ENCODE results near the gene SPDEF. TPM values are rescaled to one million over a fixed set of nuclear protein-coding genes. Genes with fewer than 3 reads are reported as not detected.

SPDEF gene
- total RNA-seq, 1 donor from 2014 or later = not detected

DNA sequence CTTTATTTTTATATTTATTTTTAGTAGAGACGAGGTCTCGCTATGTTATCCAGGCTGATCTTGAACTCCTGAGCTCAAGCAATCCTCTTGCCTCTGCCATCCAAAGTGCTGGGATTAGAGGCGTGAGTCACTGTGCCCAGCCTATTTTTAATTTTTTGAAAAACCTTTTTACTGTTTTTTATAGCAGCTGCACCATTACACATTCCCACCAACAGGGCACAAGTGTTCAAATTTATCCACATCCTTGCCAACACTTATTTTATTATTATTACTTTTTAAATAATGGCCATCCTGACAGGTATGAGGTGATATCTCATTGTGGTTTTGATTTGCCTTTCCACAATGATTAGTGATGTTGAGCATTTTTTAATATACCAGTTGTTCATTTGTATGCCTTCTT, 47.7 kb downstream of the SPDEF start:
- Histone ChIP-seq H4K20me1 (ENCODE audit: low read depth) (peaks cover 10% of the 10 kb centered on the region), H3K79me2 (ENCODE audit: low read depth) (no peaks in the 10 kb centered on the region), H3K9ac (no peak overlapping the region), H3K36me3 (no peaks in the 10 kb centered on the region), H3K4me3 (no peak overlapping the region), H3K27ac (no peak overlapping the region), H3K4me1 (peaks cover 6% of the 10 kb centered on the region), H2AFZ (replicated peaks) (no peak overlapping the region), H3K27me3 (peaks cover 9% of the 10 kb centered on the region), H3K4me2 (no peak overlapping the region), H3F3A (ENCODE audit: low read depth) (peaks cover 13% of the 10 kb centered on the region), H3K9me3 (ENCODE audit: low read depth) (no peaks in the 10 kb centered on the region)
- no peak overlapping the region for H3K27ac Mint-ChIP-seq
- H3K4me3 Mint-ChIP-seq = no peak overlapping the region
- no peaks in the 10 kb centered on the region for H3K36me3 Mint-ChIP-seq
- TF ChIP-seq EZH2phosphoT487 (IDR thresholded peaks at IDR 0.05) = no peak
- no peak for TF ChIP-seq EZH2 (IDR thresholded peaks at IDR 0.05)
- TF ChIP-seq, protein P1, sequence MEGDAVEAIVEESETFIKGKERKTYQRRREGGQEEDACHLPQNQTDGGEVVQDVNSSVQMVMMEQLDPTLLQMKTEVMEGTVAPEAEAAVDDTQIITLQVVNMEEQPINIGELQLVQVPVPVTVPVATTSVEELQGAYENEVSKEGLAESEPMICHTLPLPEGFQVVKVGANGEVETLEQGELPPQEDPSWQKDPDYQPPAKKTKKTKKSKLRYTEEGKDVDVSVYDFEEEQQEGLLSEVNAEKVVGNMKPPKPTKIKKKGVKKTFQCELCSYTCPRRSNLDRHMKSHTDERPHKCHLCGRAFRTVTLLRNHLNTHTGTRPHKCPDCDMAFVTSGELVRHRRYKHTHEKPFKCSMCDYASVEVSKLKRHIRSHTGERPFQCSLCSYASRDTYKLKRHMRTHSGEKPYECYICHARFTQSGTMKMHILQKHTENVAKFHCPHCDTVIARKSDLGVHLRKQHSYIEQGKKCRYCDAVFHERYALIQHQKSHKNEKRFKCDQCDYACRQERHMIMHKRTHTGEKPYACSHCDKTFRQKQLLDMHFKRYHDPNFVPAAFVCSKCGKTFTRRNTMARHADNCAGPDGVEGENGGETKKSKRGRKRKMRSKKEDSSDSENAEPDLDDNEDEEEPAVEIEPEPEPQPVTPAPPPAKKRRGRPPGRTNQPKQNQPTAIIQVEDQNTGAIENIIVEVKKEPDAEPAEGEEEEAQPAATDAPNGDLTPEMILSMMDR (IDR thresholded peaks at IDR 0.05) = no peak
- peaks cover 15% of the 10 kb centered on the region for H3K27me3 Mint-ChIP-seq (ENCODE audit: insufficient read depth, low read depth)
- no peak for DNase-seq (ENCODE audit: low spot score)
- peaks cover 15% of the 10 kb centered on the region for H3K4me1 Mint-ChIP-seq
- peaks cover 8% of the 10 kb centered on the region for H3K9me3 Mint-ChIP-seq

- Mint-ChIP-seq H3K27me3 (ENCODE audit: insufficient read depth, low read depth) (peaks cover 10% of the 10 kb centered on the region), H3K36me3 (no peaks in the 10 kb centered on the region), H3K4me1 (peaks cover 2% of the 10 kb centered on the region), H3K9me3 (peaks cover 15% of the 10 kb centered on the region), H3K27ac (no peak overlapping the region), H3K4me3 (peak overlapping the region; percentile 21)
- H3K36me3 ChIP-seq = no peaks in the 10 kb centered on the region
- no peaks in the 10 kb centered on the region for H3K79me2 ChIP-seq (ENCODE audit: low read depth)
- H3K27ac ChIP-seq = no peak overlapping the region
- no peak for DNase-seq (ENCODE audit: low spot score)
- TF ChIP-seq EZH2phosphoT487 (IDR thresholded peaks at IDR 0.05) = no peak
- TF ChIP-seq, protein P1 (IDR thresholded peaks at IDR 0.05) = no peak
- no peaks in the 10 kb centered on the region for H3K9me3 ChIP-seq (ENCODE audit: low read depth)
- peaks cover 8% of the 10 kb centered on the region for H3F3A ChIP-seq (ENCODE audit: low read depth)
- no peaks in the 10 kb centered on the region for H3K4me1 ChIP-seq
- no peaks in the 10 kb centered on the region for H4K20me1 ChIP-seq (ENCODE audit: low read depth)
- H3K9ac ChIP-seq = no peak overlapping the region
- no peak overlapping the region for H3K4me3 ChIP-seq
- H3K27me3 ChIP-seq = no peaks in the 10 kb centered on the region
- H3K4me2 ChIP-seq = no peak overlapping the region
- no peak overlapping the region for H2AFZ ChIP-seq (replicated peaks)
These were observed 49.4 kb downstream of the SPDEF start for GRCh38 chr6:34506718-34507117.

DNA sequence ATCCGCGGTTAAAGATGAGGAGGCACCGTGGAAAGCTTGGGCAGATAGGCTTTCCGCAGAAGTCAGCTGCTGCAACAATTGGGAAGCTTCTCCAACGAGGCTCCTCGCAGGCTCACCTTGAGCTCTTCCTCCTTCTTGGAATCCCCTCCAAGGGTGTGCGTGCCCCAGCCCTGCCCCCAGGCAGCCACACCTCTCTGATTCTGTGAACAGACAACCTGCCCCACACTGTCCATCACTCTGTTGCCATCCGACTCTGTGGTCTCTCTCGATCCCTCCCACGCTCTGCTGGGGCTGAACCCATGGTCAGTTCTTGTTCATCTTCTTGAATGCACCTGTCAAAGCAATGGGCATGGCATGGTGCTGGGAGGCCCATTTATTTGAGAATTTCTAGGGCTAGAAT, 58.7 kb downstream of the SPDEF start:
- no peaks in the 10 kb centered on the region for H3K79me2 ChIP-seq (ENCODE audit: low read depth)
- peaks cover 10% of the 10 kb centered on the region for H3K27me3 Mint-ChIP-seq (ENCODE audit: insufficient read depth, low read depth)

More for the DNA sequence above, 58.7 kb downstream of the SPDEF start:
- no peak for TF ChIP-seq EZH2phosphoT487 (IDR thresholded peaks at IDR 0.05)
- TF ChIP-seq, protein P1 (IDR thresholded peaks at IDR 0.05) = no peak
- TF ChIP-seq EZH2 (IDR thresholded peaks at IDR 0.05) = no peak
- Mint-ChIP-seq H3K27ac (no peak overlapping the region), H3K4me3 (peak overlapping the region; percentile 12), H3K36me3 (no peaks in the 10 kb centered on the region), H3K9me3 (peaks cover 20% of the 10 kb centered on the region), H3K4me1 (no peaks in the 10 kb centered on the region)
- Histone ChIP-seq H3K9me3 (ENCODE audit: low read depth) (peaks cover 6% of the 10 kb centered on the region), H3K36me3 (no peaks in the 10 kb centered on the region), H4K20me1 (ENCODE audit: low read depth) (no peaks in the 10 kb centered on the region), H2AFZ (replicated peaks) (no peak overlapping the region), H3K9ac (no peak overlapping the region), H3K27ac (no peak overlapping the region), H3K4me1 (no peaks in the 10 kb centered on the region), H3F3A (ENCODE audit: low read depth) (no peaks in the 10 kb centered on the region), H3K4me3 (no peak overlapping the region), H3K27me3 (no peaks in the 10 kb centered on the region), H3K4me2 (no peak overlapping the region)
- DNase-seq (ENCODE audit: low spot score) = no peak
